Kidney glomerular epithelial cell (primary cell): Measurements from ENCODE around the gene SAMD11.
"Not testable (repeated sequence)": the region's sequence is repeated elsewhere in the genome, so short reads cannot be mapped to it uniquely, and the experiment has no call there.

ENCODE experiments used
- DNase-seq: peaks from one replicate; lab custom pipeline; 2025; lab: John Stamatoyannopoulos, UW

Gene SAMD11, protein sequence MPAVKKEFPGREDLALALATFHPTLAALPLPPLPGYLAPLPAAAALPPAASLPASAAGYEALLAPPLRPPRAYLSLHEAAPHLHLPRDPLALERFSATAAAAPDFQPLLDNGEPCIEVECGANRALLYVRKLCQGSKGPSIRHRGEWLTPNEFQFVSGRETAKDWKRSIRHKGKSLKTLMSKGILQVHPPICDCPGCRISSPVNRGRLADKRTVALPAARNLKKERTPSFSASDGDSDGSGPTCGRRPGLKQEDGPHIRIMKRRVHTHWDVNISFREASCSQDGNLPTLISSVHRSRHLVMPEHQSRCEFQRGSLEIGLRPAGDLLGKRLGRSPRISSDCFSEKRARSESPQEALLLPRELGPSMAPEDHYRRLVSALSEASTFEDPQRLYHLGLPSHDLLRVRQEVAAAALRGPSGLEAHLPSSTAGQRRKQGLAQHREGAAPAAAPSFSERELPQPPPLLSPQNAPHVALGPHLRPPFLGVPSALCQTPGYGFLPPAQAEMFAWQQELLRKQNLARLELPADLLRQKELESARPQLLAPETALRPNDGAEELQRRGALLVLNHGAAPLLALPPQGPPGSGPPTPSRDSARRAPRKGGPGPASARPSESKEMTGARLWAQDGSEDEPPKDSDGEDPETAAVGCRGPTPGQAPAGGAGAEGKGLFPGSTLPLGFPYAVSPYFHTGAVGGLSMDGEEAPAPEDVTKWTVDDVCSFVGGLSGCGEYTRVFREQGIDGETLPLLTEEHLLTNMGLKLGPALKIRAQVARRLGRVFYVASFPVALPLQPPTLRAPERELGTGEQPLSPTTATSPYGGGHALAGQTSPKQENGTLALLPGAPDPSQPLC

DNA sequence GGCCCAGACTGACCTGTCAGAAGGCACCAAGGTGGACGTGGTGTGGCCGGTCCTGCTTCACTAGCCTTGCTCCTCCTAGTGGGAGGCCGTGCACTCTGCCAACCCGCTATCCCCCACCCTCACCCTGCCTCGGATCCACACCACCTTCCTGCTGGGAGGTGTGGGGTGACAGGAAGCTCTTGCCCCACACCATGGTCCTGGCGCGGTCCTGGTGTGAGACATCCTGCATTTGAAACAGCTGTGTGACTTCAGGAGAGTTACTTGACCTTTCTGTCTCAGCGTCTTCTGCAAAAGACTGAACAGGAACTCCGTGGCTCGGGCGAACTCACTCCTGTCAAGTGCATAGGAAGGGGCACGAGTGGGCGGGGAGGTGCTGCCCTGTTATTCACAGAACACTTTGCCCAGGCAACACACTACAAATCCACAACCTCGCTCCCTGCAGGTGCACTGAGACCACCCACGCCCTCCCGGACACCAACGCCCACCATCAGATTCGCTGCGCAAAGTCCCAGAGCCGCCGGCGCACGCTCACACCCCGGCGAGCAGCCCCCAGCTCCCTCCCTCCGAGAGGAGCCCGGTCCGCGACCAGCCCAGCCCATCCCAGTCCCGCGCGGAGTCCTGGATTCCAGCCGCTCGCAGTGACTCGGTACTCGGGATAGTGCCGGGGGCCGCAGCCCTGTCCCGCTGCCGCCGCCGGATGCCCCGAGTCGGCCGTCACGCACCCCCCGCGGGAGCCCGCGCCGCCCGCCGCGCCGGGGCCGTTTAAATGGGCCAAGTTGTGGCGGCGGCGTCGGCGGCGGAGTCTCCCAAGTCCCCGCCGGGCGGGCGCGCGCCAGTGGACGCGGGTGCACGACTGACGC lies at the start of gene SAMD11:
Gene SAMD11, plus strand, starts transcription at position 793 of the 860 bp plus-strand sequence. CDS start 509 bp downstream, outside the sequence.
- DNase-seq = no peak

DNA sequence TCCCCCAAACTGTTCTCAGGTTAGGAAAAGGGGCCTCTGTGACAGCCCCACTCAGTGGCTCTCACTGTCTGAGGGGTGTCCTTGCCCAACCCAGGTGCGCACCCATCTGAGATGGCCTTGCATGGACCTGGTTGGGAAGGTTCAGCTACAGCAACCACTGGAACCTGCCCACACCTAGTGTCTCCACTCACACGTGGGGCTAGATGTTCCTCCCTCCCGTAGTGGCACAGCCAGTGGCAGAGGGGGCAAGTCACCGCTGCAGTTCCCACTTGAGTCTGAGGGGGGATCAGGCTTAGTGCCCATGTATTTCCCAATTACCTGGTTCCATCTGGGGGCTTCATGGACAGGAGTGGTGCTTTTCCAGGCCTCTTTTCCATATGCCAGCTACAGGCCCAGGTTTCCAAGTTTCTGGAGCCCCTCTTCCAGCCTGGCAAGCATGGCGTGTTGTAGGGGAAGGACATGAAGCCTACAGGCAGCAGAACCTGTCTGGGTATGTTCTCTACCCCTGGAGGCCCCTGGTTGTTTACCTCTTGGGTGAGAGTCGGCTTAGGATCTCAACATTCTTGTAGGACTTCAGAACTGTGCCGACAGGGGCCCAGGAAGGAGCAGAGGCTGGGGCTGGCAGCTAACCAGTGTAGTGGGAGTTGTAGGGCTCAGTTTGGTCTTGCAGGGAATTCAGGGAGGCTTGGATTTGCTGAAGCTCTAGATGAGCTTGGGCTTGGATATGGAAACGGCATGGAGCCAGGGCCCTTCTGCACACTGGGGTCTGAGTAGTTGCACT lies 47.1 kb upstream of the SAMD11 start:
- DNase-seq = not testable (repeated sequence)

DNA sequence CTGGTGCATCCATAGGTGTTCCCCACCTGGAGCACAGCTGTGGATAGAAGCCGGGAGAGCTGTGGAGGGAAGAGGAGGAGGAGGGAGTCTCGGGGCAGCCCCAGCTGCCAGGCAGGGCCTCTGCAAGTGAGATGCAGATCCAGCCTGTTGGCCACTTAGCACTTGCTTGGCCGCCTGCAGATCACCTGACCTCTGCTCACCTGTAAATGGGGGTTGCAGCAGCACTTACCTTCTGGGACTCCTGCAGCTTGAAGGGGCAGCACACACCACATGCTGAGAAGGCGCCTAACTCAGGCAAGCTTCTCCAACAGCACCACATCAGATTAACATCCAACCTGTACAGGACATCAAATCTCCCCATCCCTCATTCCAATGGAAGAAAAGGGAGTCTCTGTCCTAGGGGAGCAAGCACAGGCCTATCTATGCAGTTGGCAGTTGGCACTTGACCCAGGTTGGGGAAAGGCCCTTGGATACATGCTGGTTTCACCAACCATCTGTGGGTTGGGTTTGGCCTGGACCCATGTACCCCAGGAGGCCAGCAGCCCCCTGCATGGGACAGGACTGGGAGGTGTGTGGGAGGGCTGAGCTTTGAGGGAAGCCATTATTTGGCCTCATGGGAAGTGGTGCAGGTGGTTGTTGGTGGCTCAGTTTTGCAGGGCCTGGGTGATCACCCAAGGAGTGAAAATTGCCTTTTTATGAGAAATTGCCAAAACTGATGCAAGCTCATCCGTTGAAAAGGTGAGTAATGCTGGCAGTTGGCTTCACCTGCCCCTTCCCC lies 46.3 kb upstream of the SAMD11 start:
- DNase-seq = not testable (repeated sequence)

DNA sequence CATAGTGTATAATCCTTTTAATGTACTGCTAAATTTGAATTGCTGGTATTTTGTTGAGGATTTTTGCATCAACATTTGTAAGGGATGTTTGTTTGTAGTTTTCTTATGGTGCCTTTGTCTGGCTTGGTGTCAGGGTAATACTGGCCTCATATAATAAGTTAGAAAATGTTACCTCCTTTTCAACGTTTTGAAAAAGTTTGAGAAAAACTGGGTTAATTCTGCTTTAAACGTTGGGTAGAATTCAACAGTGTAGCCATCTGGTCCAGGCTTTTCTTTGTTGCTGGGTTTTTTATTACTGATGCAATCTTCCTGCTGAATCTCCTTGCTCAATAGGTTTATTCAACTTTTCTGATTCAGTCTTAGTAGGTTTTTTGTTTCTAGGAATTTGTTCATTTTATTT lies 43.2 kb upstream of the SAMD11 start:
- not testable (repeated sequence) for DNase-seq

DNA sequence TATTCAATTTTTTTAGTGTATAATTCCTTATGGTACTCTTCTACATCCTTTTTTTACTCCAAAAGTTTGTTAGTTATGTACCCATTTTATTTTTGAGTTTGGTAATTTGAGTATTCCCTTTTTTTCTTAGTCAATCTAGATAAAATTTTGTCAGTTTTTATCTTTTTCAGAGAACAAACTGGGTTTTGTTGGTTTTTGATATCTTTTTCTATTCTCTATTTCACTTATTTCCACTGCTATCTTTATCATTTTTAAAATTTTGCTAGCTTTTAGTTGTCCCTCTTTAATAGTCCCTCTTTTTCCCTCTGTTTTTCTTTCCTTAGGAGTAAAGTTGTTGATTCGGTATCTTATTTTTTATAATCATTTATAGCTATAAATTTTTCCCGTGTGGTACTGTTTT lies 42.8 kb upstream of the SAMD11 start:
- DNase-seq = not testable (repeated sequence)

DNA sequence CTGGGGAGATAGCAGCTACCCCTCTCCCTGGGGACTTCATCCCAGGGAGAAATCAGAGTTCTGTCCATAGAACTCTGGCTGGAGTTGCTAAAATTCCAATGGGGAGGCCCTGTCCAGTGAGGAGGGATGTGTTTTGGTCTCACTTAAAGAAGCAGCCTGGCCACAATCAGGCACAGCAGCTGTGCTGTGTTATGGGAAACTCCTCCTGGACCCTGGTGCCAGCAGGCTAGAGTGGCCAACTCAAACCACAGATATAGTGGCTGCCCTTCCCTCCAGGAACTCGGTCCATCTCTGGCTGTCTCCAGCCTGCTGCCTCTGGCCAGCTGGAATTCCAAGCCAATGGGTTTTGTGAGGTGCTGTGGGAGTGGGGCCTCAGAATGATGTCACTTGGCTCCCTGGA lies 37.4 kb upstream of the SAMD11 start:
- DNase-seq = no peak

DNA sequence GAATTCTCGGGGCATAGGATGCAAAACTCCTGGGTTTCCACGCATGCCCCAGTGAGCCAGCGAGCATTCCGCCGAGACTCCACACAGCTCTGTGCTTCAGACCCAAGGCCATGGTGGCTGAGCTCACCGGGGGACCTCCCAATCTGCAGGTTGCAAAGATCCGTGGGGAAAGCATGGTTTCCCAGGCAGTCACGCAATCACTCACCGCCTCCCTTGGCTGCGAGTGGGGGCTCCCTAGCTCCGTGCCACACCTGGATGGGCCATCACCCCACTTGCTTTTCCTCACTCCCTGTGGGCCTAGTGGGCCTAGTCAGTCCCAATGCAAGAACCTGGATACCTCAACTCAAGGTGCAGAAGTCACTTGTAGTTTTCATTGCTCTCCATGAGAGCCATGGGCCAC lies 37.0 kb upstream of the SAMD11 start:
- DNase-seq = no peak

DNA sequence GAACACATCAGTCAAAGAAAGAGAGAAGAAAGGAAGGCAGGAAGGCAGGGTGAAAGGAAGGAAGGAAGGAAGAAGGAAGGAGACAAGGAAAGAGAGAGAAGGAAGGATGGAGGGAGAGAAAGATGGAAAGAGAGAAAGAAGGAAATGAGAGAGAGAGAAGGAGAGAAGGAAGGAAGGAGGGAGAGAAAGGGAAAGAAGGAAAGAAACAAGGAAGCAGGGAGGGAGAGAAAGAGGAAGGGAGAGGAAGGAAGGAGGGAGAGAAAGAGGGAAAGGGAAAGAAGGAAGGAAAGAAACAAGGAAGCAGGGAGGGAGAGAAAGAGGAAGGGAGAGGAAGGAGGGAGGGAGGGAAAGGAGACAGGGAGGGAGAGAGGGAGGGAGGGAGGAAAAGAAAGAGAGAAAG lies 35.4 kb upstream of the SAMD11 start:
- no peak for DNase-seq

DNA sequence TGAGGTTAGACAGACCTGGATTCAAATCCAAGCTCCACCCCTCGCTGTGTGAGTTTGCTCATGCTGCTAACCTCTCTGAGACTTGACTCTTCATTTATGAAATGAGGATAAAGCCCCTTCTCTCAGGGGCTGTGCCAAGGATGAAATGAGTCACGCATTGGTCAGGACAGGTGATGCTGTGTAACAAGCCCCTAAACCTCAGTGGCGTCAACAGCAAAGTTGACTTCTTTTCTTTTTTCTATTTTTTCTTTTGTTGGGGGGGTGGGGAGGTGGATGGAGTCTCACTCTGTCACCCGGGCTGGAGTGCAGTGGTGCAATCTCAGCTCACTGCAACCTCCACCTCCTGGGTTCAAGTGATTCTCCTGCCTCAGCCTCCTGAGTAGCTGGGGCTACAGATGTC lies 33.9 kb upstream of the SAMD11 start:
- DNase-seq = not testable (repeated sequence)

DNA sequence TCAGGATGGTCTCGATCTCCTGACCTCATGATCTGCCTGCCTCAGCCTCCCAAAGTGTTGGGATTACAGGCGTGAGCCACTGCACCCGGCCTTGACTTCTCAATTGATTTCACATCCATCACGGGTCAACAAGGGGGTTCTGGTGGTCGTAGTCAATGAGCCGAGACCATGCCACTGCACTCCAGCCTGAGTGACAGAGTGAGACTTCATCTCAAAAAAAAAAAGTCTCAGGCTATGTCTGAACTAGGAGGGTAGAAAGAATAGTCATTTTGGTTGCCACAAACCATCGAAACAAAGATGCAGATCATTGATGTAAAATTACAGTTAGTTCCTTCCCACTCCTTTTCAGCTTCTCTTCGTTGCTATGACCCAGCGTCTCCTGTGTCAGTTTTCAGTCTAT lies 33.5 kb upstream of the SAMD11 start:
- DNase-seq = not testable (repeated sequence)

DNA sequence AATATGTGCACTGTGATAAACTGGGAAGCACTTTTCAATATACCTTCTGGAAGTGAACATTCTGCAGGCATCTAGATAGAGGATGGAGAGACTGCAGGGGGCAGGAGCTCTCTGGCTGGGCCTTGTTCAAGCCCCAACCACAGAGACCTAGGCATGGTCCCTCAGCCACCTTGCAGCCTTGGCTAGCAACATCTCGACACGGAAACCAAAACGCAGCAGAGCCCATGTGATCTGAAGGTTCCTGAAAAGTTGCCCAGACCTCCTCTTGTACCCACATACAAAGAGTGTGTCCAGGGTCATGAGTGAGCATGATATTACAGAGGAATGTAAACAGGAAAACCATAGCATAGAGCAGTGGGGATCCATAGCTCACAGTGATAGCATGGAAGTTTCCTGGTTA lies 33.1 kb upstream of the SAMD11 start:
- DNase-seq = no peak

DNA sequence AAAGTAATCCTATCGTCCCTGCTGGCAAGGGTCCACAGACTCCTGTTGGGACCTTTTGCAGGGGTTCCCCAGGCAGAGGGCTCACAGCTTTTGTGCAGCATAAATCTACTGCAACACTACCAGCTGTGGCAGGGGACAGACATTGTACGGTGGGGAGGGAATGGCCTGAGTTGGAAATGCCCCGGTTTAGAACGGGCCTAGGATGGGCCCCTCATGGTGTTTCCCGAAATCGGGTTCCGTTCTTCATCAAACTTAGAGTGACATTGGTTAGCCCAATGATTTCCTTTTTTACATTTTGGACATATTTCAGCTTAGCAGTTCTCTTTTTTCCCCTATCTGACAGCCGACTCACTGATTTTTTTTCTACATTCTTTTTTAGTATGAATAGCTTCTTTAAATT lies 26.5 kb upstream of the SAMD11 start:
- no peak for DNase-seq

DNA sequence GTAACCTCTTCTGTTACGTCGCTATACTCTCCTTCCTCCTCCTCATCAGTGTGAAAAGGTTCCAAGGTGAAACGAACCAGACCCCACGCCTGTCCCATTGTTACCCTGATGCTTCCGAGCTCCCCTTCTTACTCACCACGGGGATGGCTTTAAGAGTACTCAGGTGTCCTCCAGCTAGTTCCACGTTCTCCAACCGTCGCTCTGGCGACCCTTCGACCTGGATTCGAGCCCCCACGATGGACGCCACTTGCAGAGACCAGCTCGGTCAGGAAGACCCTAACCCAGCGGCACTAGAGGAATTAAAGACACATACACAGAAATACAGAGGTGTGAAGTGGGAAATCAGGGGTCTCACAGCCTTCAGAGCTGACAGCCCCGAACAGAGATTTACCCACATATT lies 25.8 kb upstream of the SAMD11 start:
- DNase-seq = not testable (repeated sequence)

DNA sequence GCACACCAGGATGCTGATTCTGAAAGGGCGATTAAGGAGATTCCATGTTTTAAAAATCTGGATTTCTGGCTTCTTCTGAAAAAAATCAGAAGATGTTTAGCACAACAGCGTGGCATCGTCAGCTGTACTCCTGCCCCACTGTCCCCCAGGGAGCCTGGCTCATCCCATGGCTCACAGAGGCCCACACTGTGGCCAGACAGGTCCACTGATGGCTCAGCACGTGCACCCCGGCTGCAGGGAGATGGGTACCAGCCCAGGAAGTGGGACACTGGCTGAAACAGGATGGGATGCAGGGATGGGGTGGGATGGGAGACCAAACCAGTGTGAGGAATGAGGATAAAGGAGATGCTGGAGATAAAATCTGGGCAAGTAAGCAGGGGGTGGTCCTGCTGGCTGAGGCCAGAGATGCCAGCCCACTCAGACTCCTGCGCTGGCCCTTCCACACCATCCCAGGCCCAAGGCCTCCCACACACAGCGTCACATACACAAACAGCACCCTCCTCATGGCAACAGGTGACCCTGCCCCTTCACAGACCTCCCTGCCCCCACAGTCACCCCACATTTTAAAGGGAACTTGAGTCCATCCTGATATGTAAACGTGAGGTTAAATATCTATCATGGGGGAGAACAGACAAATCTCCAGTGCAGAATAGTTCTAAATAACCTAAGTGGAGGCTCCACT lies 23.9 kb upstream of the SAMD11 start:
- no peak for DNase-seq

DNA sequence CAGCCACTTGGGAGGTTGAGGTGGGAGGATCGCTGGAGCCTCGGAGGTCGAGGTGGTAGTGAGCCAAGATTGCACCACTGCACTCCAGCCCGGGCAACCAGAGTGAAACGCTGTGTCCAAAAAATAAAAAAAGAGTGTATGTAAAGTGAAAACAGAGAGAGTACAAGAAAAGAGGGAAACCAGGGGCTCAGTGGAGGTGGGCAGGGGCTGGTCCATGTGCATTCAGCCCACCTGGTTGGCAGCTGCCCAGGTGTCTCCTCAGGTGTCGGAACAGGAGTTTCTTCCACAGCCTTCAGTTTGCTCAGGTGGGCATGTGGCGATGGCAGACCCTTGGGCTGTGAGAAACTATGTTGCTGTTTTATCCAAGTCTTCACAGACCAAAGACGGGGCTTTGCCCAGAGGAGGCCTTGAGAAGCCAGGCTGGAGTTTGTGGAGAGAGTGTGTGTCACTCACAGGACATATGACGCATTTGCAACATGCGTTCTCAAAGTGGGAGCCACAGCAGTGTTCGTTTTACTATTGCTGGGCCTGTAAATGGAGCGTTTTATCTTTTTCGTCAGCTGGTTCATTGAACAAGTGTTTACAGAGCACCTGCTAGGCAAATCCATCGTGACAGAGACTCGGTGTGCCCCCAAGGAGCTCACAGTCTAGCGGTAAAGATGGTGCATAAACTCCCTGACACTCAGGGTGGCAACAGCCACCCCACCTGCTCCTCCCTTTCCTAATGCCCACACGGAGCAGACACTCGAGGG lies 22.4 kb upstream of the SAMD11 start:
- no peak for DNase-seq

DNA sequence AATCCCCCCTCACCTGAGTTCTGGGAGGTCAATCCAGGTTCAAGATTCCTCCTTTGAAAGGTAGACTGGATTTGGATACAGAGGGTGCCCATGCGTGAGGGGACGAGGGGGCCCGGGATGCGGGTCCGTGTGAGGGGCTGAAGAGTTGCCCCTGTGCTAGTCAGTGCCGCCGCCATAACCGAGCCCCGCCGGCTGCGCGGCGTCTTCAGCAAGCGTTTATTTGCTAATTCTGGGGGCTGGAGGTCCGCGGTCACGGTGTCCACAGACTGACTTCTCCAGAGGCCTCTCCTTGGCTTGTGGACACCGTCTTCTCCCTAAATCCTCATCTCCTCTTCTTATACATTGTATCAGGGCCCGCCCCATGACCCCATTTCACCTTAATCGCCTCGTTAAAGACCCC lies 20.9 kb upstream of the SAMD11 start:
- DNase-seq = no peak

DNA sequence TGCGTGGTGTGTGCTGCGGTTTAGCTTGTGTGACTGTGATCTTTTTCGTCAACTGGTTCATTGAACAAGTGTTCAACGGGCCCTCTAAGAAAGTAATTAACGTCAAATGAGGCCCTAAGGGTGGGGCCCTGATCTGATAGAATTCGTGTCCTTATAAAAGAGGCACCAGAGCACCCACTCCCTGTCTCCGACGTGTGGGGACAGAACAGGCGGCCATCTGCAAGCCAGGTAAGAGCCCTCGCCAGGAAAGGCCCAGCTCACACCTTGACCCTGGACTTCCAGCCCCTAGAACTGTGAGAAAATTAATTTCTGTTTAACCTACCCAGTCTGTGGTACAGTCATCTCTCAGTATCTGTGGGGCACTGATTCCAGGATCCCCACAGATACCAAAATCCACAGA lies 20.4 kb upstream of the SAMD11 start:
- no peak for DNase-seq

DNA sequence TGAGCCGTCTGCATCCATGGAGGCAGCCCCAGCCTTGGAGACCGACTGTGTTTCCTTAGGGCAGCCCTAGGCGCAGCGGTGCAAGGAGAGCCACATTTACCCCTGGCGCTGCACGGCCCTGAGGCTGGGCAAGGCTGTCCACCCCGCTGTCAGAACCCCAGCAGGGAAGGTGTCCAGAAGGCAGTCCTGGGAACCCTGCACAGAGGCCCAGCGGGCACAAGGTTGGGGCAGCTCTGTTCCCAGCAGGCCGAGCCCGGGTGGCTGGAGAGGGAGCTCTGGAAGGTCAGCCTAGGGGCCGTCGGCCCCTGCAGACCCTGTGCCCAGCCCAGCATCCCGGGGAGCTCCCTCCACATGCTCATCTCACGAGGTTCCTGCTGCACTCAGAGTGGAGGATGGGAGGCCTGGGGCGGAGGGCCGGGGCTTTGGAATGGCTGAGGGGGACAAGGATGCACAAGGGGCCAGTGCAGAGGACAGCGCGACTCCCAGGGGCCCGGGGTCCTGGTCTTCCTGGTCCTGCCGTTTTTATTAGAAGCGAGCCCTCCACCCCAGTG lies 19.9 kb upstream of the SAMD11 start:
- no peak for DNase-seq
